DOHH2 (cell line): ENCODE measurements around the gene IL20RB.

ENCODE experiments used
- CTCF ChIP-seq: fragments of 200-600 bp; sonication (generic); IDR thresholded peaks from one replicate; pipeline ENCODE4 v1.5.1; 2014; ENCODE audit warnings: antibody characterized with exemption, mild to moderate bottlenecking, low read depth, low read length; ENCODE audit not compliant: poor library complexity, severe bottlenecking
- EZH2phosphoT487 ChIP-seq: fragments of 200-600 bp; sonication (generic); IDR thresholded peaks from 2 replicates; pipeline ENCODE4 v1.6.1; 2017; ENCODE audit warnings: borderline replicate concordance, mild to moderate bottlenecking, antibody characterized with exemption, low read length, moderate library complexity, mixed read lengths

DNA sequence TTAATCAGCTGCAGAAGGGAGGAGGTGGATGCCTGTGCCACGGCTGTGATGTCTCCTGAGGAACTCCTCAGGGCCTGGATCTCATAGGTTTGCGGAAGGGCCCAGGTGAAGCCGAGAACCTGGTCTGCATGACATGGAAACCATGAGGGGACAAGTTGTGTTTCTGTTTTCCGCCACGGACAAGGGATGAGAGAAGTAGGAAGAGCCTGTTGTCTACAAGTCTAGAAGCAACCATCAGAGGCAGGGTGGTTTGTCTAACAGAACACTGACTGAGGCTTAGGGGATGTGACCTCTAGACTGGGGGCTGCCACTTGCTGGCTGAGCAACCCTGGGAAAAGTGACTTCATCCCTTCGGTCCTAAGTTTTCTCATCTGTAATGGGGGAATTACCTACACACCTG lies 52.4 kb downstream of the IL20RB start:
- no peak for TF ChIP-seq CTCF
- no peak for TF ChIP-seq EZH2phosphoT487
